ENCODE results near the gene RPF1. TPM values are rescaled to one million over a fixed set of nuclear protein-coding genes. Genes with fewer than 3 reads are reported as not detected.
"Not testable (repeated sequence)": the region's sequence is repeated elsewhere in the genome, so short reads cannot be mapped to it uniquely, and the experiment has no call there.

The RPF1 gene
- total RNA-seq, 4 donors from 2014 or later = 29.9 to 51.7 (median 42.7) TPM

- Histone ChIP-seq H3K27me3 (no peaks in the 10 kb centered on the region), H3K4me3 (replicated peaks in 1 of 3) (peak overlapping the region; percentile 42 to 81 (median 43)), H3K9me3 (no peaks in the 10 kb centered on the region), H3K4me1 (peaks cover 16 to 26% of the 10 kb centered on the region in 2 donors), H3K36me3 (peaks cover 0 to 3% of the 10 kb centered on the region in 2 donors), H3K27ac (peak overlapping the region; percentile 95 to 98 (median 96))
- intact Hi-C loops (cut with DNase I) = loop anchor here (10.0 kb wide), 1 partner anchor 70 kb away; the partner anchor contains the start of gene CTBS
- TF ChIP-seq POLR2A (IDR thresholded peaks at IDR 0.05) = peak in 1 of 2 donors; percentile 18
- no peak for TF ChIP-seq CTCF (IDR thresholded peaks at IDR 0.05)
- no peak for DNase-seq
- 8 to 12% methylated on average over 17 of the region's 17 CpGs for WGBS, 2 donors
These were observed 25.8 kb downstream of the RPF1 start for GRCh38 chr1:84504580-84505492.

GRCh38 chr1:84505493-84506001, 26.5 kb downstream of the RPF1 start:
- TF ChIP-seq POLR2A (IDR thresholded peaks at IDR 0.05) = peak in 1 of 2 donors; percentile 4
- no peak for TF ChIP-seq CTCF (IDR thresholded peaks at IDR 0.05)

GRCh38 chr1:84506002-84506728, 27.1 kb downstream of the RPF1 start, which contains the start of the genes GNG5 and SPATA1:
TSS of gene GNG5 (minus strand) at chr1:84506581. CDS start at chr1:84506091, 490 bp downstream.
TSS of gene SPATA1 (plus strand) at chr1:84506386. CDS start at chr1:84516360, 9,974 bp downstream.
- Histone ChIP-seq H3K36me3 (no peaks in the 10 kb centered on the region), H3K27ac (peak within 1 kb of the TSS; percentile 95 to 98 (median 96)), H3K27me3 (no peaks in the 10 kb centered on the region), H3K9me3 (no peaks in the 10 kb centered on the region), H3K4me1 (peaks cover 16 to 26% of the 10 kb centered on the region in 2 donors), H3K4me3 (replicated peaks in 1 of 3) (peak within 1 kb of the TSS; percentile 42 to 81 (median 43))
- 1 to 2% methylated on average over 33 to 34 of the region's 60 CpGs for WGBS, 2 donors
- TF ChIP-seq CTCF (IDR thresholded peaks at IDR 0.05) (no peak), POLR2A (IDR thresholded peaks at IDR 0.05) (peak; percentile 9 to 88)
- intact Hi-C loops (cut with DNase I) = loop anchor here (10.0 kb wide), 1 partner anchor 69 kb away; the partner anchor contains the start of gene CTBS
- peak; percentile 99 for DNase-seq

More at GRCh38 chr1:84505493-84506001, 26.5 kb downstream of the RPF1 start:
- Histone ChIP-seq H3K4me3 (replicated peaks in 1 of 3) (peak overlapping the region; percentile 42 to 81 (median 43)), H3K27me3 (no peaks in the 10 kb centered on the region), H3K27ac (peak overlapping the region; percentile 95 to 98 (median 96)), H3K36me3 (no peaks in the 10 kb centered on the region), H3K4me1 (peaks cover 16 to 26% of the 10 kb centered on the region in 2 donors), H3K9me3 (no peaks in the 10 kb centered on the region)
- peak in 1 of 2 donors; percentile 64 for DNase-seq
- intact Hi-C loops (cut with DNase I) = loop anchor here (10.0 kb wide), 1 partner anchor 69 kb away; the partner anchor contains the start of gene CTBS
- 0% methylated on average over 19 to 34 of the region's 47 CpGs for WGBS, 2 donors

GRCh38 chr1:84506729-84507453, 27.8 kb downstream of the RPF1 start:
- H3K4me3 ChIP-seq (replicated peaks in 1 of 3) = peak overlapping the region in 2 of 3 donors; percentile 42 to 81
- H3K36me3 ChIP-seq = no peaks in the 10 kb centered on the region
- H3K27ac ChIP-seq = peak overlapping the region; percentile 95 to 98 (median 96)
- no peaks in the 10 kb centered on the region for H3K27me3 ChIP-seq
- TF ChIP-seq POLR2A (IDR thresholded peaks at IDR 0.05) (no peak), CTCF (IDR thresholded peaks at IDR 0.05) (no peak)
- no peak for DNase-seq
- intact Hi-C loops (cut with DNase I) = loop anchor here (10.0 kb wide), 1 partner anchor 68 kb away; the partner anchor contains the start of gene CTBS
- WGBS, 2 donors = 19 to 39% methylated on average over 12 to 26 of the region's 26 CpGs
- no peaks in the 10 kb centered on the region for H3K9me3 ChIP-seq
- H3K4me1 ChIP-seq = peaks cover 13 to 26% of the 10 kb centered on the region in 2 donors

GRCh38 chr1:84507887-84508286, 28.8 kb downstream of the RPF1 start:
- H3K27ac ChIP-seq; H3K36me3 ChIP-seq; DNase-seq; H3K9me3 ChIP-seq; H3K27me3 ChIP-seq; H3K4me3 ChIP-seq (replicated peaks in 1 of 3): not testable (repeated sequence)
- intact Hi-C loops (cut with DNase I) = loop anchor here (10.0 kb wide), 1 partner anchor 67 kb away; the partner anchor contains the start of gene CTBS
- H3K4me1 ChIP-seq = peaks cover 13 to 22% of the 10 kb centered on the region in 2 donors
- WGBS, 2 donors = 91 to 93% methylated on average over 14 of the region's 14 CpGs
